HUES64 (cell line): ENCODE measurements around the gene TAF11L5.
"Not testable (repeated sequence)": the region's sequence is repeated elsewhere in the genome, so short reads cannot be mapped to it uniquely, and the experiment has no call there.

Source experiments
- H3K27ac ChIP-seq: 2 replicates; pipeline ENCODE4 v1.7.0; 2013; ENCODE audit warnings: low read depth, low read length, inconsistent platforms
- H3K27me3 ChIP-seq: 2 replicates; pipeline ENCODE4 v1.6.1; 2013; ENCODE audit warnings: mild to moderate bottlenecking, low read length; ENCODE audit not compliant: insufficient read depth
- H3K36me3 ChIP-seq: 2 replicates; pipeline ENCODE4 v1.6.1; 2013; ENCODE audit warnings: mild to moderate bottlenecking, low read length; ENCODE audit not compliant: insufficient read depth
- H3K4me1 ChIP-seq: 2 replicates; pipeline ENCODE4 v1.6.1; 2013; ENCODE audit warnings: mild to moderate bottlenecking, low read length, moderate library complexity; ENCODE audit not compliant: insufficient read depth
- H3K4me3 ChIP-seq: 2 replicates; pipeline ENCODE4 v1.5.1; 2013; ENCODE audit warnings: mild to moderate bottlenecking, low read length, moderate library complexity
- H3K9ac ChIP-seq: 2 replicates; pipeline ENCODE4 v1.6.1; 2013; ENCODE audit warnings: mild to moderate bottlenecking, low read depth, low read length
- H3K9me3 ChIP-seq: 2 replicates; pipeline ENCODE4 v1.6.1; 2013; ENCODE audit warnings: low read depth, low read length; ENCODE audit not compliant: insufficient read depth
- WGBS: fragments of 150-250, 120-280 bp; methylation state at CpG from one replicate; pipeline ENCODE4 v1.1.7; 2013; ENCODE audit warnings: missing lambda C conversion rate; 5-methylcytosine and 5-hydroxymethylcytosine counted together

TAF11L5 gene

DNA sequence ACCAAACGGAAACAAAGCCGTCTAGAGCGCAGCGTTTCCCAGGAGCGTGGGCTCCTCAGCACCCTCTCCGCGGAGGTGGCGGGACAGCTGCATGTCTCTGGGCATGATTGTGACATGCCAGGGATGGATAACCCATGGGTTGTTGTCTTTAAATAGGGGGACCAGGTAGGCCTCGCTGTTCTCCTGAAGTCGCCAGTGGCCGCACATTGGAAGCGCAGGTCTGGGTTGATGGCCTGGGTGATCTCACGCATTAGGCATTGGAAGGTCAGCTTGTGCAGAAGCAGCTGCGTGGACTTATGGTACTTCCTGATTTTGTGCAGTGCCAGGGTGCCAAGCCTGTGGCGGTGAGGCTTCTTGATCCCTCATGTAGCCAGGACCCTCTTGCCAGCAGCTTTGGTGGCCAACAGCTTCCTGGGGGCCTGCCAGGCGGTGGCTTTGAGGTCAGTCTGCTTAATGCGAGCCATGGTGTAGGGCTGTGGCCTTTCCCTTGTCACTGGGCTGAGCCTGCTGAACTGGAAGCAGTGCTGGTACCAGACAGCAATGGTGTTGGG, 13.2 kb upstream of the TAF11L5 start:
- Histone ChIP-seq H3K36me3 (no peaks in the 10 kb centered on the region), H3K27ac (no peak overlapping the region), H3K4me1 (no peaks in the 10 kb centered on the region), H3K9me3 (no peaks in the 10 kb centered on the region), H3K9ac (no peak overlapping the region), H3K27me3 (no peaks in the 10 kb centered on the region), H3K4me3 (no peak overlapping the region)
- WGBS, result 93% methylated on average over 17 of the region's 17 CpGs

DNA sequence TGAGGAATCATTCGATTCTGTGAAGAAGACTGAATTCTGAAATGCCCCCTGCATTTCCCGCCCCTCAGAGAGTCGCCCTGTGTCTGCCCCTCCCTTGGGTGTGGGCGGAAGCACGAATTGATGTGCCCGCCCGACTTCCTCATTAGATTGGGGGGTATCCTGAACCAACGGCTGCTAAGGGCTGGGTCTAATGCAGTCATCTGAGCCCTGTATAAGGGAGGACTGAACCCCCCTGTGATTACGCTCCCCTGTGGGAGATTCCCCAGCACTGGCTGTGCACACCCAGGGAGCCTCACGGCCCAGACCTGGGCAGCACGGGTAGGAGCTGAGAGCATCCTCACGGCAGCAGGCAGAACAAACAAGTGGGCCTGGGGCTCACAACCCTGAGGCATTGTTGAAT, 7.5 kb upstream of the TAF11L5 start:
- H3K4me1 ChIP-seq, H3K27me3 ChIP-seq, H3K4me3 ChIP-seq, H3K36me3 ChIP-seq, H3K9ac ChIP-seq, H3K9me3 ChIP-seq, H3K27ac ChIP-seq: not testable (repeated sequence)
- 95% methylated on average over 4 of the region's 12 CpGs for WGBS

- H3K9me3 ChIP-seq, H3K4me1 ChIP-seq, H3K27ac ChIP-seq, H3K4me3 ChIP-seq, H3K36me3 ChIP-seq, H3K9ac ChIP-seq, H3K27me3 ChIP-seq: not testable (repeated sequence)
- WGBS, result no CpG with 5 or more reads among the region's 15 CpGs
Measured at GRCh38 chr5:17518067-17518466, 7.0 kb upstream of the TAF11L5 start, which contains the start of gene TAF11L3. TAF11L3 (plus strand) TSS chr5:17518367.

DNA sequence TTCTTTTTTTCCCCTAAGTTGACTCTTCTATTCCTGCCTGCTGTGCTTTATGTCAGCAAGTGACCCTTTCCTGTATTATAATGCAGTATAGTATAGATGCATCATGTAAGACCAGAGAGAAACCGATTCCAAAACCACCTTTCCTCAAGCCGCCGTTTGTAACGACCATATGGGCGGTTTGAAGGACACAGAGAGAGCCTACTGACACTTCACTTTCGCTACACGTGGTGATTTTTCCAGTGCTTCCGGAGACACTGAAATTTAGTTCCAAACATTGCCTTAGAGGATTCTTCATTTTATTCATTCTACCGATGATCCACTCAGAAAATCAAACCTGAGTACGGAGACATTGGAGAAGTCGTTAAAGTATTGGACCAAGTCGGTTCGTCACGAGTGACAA, 5.5 kb upstream of the TAF11L5 start:
- not testable (repeated sequence) for H3K27ac ChIP-seq, H3K9me3 ChIP-seq, H3K27me3 ChIP-seq, H3K4me3 ChIP-seq, H3K36me3 ChIP-seq, H3K4me1 ChIP-seq, H3K9ac ChIP-seq
- 93% methylated on average over 8 of the region's 14 CpGs for WGBS

DNA sequence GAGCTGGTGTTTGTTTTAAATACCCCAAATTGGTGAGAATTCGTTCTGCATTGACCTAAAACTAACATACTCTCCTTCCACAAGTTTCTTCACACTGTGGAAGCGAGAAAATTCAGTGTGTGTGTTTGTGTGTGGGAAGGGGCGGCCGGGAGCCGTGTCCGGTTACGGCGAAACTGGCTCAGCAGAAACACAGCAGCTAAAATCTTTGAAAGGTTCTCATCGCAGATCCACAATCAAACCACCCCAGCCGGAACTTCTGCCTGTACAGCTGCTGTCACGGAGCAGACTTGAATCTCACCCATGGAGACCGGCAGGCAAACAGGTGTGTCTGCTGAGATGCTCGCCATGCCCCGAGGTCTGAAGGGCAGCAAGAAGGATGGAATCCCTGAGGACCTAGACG, 3.5 kb upstream of the TAF11L5 start, which contains the start of gene TAF11L4:
TAF11L4 (plus strand) TSS at position 301 of the 400 bp plus-strand sequence.
- WGBS, result no CpG with 5 or more reads among the region's 15 CpGs
- H3K4me3 ChIP-seq, H3K27me3 ChIP-seq, H3K36me3 ChIP-seq, H3K9me3 ChIP-seq, H3K27ac ChIP-seq, H3K4me1 ChIP-seq, H3K9ac ChIP-seq: not testable (repeated sequence)

DNA sequence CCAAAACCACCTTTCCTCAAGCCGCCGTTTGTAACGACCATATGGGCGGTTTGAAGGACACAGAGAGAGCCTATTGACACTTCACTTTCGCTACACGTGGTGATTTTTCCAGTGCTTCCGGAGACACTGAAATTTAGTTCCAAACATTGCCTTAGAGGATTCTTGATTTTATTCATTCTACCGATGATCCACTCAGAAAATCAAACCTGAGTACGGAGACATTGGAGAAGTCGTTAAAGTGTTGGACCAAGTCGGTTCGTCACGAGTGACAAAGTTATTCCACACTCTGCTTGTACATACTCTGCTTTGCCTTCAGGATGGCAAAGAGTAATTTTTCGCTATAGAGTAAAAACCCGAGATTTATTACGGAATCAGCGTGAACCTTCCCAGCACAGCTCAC, 1.5 kb downstream of the TAF11L5 start:
- H3K9ac ChIP-seq, H3K4me3 ChIP-seq, H3K27ac ChIP-seq, H3K9me3 ChIP-seq, H3K36me3 ChIP-seq, H3K4me1 ChIP-seq, H3K27me3 ChIP-seq: not testable (repeated sequence)
- WGBS, result 93% methylated on average over 6 of the region's 17 CpGs

GRCh38 chr5:17528369-17528768, 3.3 kb downstream of the TAF11L5 start, which contains the start of gene TAF11L6:
TAF11L6 (plus strand) TSS chr5:17528669.
- no CpG with 5 or more reads among the region's 15 CpGs for WGBS

More at GRCh38 chr5:17528369-17528768, 3.3 kb downstream of the TAF11L5 start, which contains the start of gene TAF11L6:
- not testable (repeated sequence) for H3K9ac ChIP-seq, H3K4me3 ChIP-seq, H3K9me3 ChIP-seq, H3K4me1 ChIP-seq, H3K36me3 ChIP-seq, H3K27me3 ChIP-seq, H3K27ac ChIP-seq
